Activated CD4-positive, alpha-beta memory T cell treated with anti-CD3 and anti-CD28 coated beads, Interleukin-2, amount 10 ng/mL, durations not matched to agents 7 days and 5 days (primary cell): Measurements from ENCODE around the gene SELENOO. TPM values are rescaled to one million over a fixed set of nuclear protein-coding genes. Genes with fewer than 3 reads are reported as not detected.
"Not testable (repeated sequence)": the region's sequence is repeated elsewhere in the genome, so short reads cannot be mapped to it uniquely, and the experiment has no call there.

Source experiments
- CTCF ChIA-PET: fragments of 350-600 bp; sonication (Branson Sonifier 250); formaldehyde crosslinking; loops from one replicate; lab custom pipeline; 2021; ENCODE audit warnings: antibody characterized with exemption, inconsistent platforms; lab: Charles Lee
- POLR2A ChIA-PET: fragments of 350-600 bp; sonication (Branson Sonifier 250); formaldehyde crosslinking; loops from one replicate; lab custom pipeline; 2021; ENCODE audit warnings: antibody characterized with exemption; lab: Charles Lee
- DNase-seq: peaks from one replicate; pipeline ENCODE4 v3.0.0-alpha.2; 2020
- H3K27ac Mint-ChIP-seq: one replicate; pipeline ENCODE4 v1.8.0; 2021; ENCODE audit warnings: mild to moderate bottlenecking, mixed read lengths
- H3K27me3 Mint-ChIP-seq: one replicate; pipeline ENCODE4 v1.8.0; 2021; ENCODE audit warnings: mixed read lengths
- H3K36me3 Mint-ChIP-seq: one replicate; pipeline ENCODE4 v1.8.0; 2021; ENCODE audit warnings: low read depth, mixed read lengths
- H3K4me1 Mint-ChIP-seq: one replicate; pipeline ENCODE4 v1.8.0; 2021; ENCODE audit warnings: mixed read lengths
- H3K4me3 Mint-ChIP-seq: one replicate; pipeline ENCODE4 v1.8.0; 2021; ENCODE audit warnings: mild to moderate bottlenecking, mixed read lengths
- H3K9me3 Mint-ChIP-seq: one replicate; pipeline ENCODE4 v1.8.0; 2021; ENCODE audit warnings: mixed read lengths
- total RNA-seq, 2 experiments: library from RNA; stranded (reverse); gene quantifications; one replicate each; pipeline ENCODE4 v1.2.3, GENCODE V29; 2021

The SELENOO gene
- total RNA-seq, 2 experiments from 2014 or later = 21.5 TPM

DNA sequence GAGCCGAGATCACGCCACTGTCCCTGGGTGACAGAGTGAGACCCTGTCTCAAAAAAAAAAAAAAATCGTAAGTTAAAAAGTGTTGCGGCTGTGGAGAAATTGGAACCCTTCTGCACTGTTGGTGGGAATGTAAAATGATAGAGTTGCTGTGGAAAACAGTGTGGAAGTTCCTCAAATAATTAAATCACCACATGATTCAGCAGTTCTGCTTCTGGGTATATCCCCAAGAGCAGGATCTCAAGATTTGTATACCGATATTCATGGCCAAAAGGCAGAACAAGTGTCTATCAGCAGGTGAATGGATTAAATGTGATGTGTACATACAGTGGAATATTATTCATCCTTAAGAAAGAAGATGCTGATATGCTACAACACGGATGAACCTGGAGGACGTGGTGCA is 3.8 kb downstream of the SELENOO start:
- Mint-ChIP-seq H3K36me3 (peaks cover 17% of the 10 kb centered on the region), H3K4me1 (peaks cover 24% of the 10 kb centered on the region), H3K27ac (no peak overlapping the region), H3K27me3 (no peaks in the 10 kb centered on the region), H3K9me3 (no peaks in the 10 kb centered on the region), H3K4me3 (no peak overlapping the region)
- DNase-seq = no peak
- CTCF ChIA-PET = no interaction called here
- POLR2A ChIA-PET = interaction anchor here (1.4 to 1.6 kb wide), 2 partner anchors 11 to 14 kb away, joined by 3 to 4 read pairs; no protein-coding TSS in a partner anchor

DNA sequence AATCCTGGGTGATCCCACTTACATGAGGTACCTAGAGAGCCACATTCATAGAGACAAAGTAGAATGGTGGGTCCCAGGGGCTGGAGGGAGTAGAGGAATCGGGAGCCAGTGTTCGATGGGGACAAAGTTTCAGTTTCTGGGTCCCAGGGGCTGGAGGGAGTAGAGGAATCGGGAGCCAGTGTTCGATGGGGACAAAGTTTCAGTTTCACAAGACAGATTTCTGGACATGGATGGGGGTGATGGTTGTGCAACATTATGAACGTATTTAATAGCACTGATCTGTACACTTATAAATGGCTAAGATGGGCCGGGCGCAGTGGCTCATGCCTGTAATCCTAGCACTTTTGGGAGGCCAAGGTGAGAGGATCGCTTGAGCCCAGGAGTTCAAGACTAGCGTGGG is 4.2 kb downstream of the SELENOO start:
- not testable (repeated sequence) for H3K4me3 Mint-ChIP-seq

DNA sequence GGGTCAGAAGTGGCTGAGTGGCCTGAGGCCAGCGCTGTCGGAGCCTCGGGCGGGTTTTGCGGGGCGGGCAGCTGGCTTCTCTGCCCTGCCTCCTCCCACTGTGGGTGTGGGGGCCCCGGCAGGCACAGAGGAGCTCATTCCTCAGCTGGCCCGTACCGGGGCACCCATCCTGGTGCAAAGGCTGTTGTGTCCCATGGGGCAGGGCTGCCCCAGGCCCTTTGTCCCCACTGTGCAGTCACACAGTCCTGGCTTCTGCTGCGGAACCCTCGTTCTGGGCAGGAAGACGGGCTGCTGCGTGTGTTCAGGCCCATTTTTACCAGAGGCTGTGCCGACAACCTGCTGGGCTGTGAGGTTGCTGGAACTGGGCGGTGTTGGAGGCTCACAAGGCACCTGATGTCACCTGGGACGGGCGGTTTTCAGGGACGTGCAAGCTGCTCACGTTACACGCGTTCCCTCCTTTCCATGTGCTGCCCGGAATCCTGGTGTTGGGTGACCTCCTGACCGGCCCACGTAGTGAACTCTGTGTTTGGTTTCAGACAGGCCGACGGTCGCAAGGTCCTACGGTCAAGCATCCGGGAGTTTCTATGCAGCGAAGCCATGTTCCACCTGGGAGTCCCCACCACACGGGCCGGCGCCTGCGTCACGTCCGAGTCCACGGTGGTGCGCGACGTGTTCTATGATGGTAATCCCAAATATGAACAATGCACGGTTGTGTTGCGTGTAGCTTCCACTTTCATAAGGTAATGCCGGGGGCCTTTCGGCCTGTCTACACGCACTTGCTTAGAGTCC is 5.2 kb downstream of the SELENOO start:
- Mint-ChIP-seq H3K4me3 (no peak overlapping the region), H3K9me3 (no peaks in the 10 kb centered on the region), H3K27ac (no peak overlapping the region), H3K36me3 (peaks cover 20% of the 10 kb centered on the region), H3K4me1 (peaks cover 26% of the 10 kb centered on the region), H3K27me3 (no peaks in the 10 kb centered on the region)
- no peak for DNase-seq
- ChIA-PET POLR2A (interaction anchor here (1.0 to 1.5 kb wide), 4 partner anchors 13 to 19 kb away, joined by 3 to 10 read pairs (median 4); no protein-coding TSS in a partner anchor), CTCF (interaction anchor here (1.5 to 1.8 kb wide), 3 partner anchors 14 to 58 kb away, joined by 3 to 9 read pairs (median 4); no protein-coding TSS in a partner anchor)

More for the DNA sequence above, 4.2 kb downstream of the SELENOO start:
- POLR2A ChIA-PET = interaction anchor here (1.4 kb wide), 1 partner anchor 15 kb away, joined by 4 read pairs; no protein-coding TSS in a partner anchor
- Mint-ChIP-seq H3K36me3 (peaks cover 20% of the 10 kb centered on the region), H3K4me1 (peaks cover 26% of the 10 kb centered on the region)
- H3K9me3 Mint-ChIP-seq, CTCF ChIA-PET, DNase-seq, H3K27me3 Mint-ChIP-seq, H3K27ac Mint-ChIP-seq: not testable (repeated sequence)

DNA sequence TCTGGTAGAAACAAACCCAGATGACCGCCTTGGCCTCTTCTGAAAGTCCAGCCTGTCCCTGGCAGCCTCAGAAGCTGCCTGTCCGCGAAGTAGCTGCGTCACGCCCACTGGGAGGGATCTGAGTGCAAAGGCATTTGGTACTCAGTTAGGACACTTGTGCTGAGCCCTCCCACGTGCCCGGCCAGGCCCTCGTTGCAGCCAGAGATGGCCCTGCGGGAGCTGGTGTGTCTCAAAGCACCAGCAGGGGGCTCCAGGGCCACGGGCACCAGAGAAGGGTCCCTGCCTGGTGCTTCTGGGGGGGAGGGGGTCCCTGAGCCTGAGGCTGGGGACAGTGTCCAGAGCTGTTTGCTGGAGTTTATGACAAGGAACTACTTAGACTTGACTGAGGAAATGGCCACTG is 5.8 kb downstream of the SELENOO start:
- no peak for DNase-seq
- Mint-ChIP-seq H3K4me1 (peaks cover 26% of the 10 kb centered on the region), H3K27me3 (no peaks in the 10 kb centered on the region)

DNA sequence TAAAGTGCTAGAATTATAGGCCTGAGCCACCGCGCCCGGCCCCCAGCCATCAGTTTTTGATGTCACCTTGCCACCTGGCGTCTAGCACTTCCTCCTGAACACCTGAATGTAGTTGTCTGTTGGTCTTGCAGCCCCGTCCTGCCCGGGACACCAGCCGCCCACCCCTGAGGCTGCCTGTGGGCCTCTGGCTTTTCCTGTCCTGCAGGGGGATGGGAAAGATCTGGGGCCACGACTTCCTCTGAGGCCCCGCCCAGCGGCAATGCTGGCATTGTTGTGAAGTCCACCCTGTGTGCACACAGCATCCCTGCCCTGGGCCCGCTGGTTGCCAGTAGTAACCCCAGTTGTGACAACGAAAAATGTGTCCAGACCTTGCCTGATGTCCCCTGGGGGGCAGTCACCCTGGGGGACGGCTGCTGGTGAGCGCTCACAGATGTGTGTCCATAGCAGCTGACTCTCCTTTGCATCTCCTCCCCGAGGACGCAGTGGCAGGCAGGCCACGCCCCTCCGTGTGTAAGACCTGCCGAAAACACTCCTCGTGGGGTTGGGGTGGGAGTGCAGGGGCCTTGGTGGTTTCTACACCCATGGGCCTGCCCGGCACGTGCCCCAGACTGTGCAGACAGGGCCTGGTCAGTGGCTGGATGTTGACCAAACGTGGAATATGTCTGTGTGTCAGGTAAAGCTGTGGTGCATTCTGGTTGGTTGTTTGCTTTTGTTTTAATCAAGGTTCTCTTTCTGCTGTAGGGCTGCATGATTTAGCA is 6.8 kb downstream of the SELENOO start:
- CTCF ChIA-PET = interaction anchor here (0.6 to 2.1 kb wide), 7 partner anchors 16 to 128 kb away, joined by 3 to 15 read pairs (median 4); no protein-coding TSS in a partner anchor
- H3K27me3 Mint-ChIP-seq = no peaks in the 10 kb centered on the region
- no peak overlapping the region for H3K27ac Mint-ChIP-seq
- H3K4me1 Mint-ChIP-seq = peaks cover 18% of the 10 kb centered on the region
- H3K36me3 Mint-ChIP-seq = peaks cover 23% of the 10 kb centered on the region
- no peak overlapping the region for H3K4me3 Mint-ChIP-seq
- DNase-seq = no peak
- no peaks in the 10 kb centered on the region for H3K9me3 Mint-ChIP-seq
- POLR2A ChIA-PET = interaction anchor here (1.0 to 1.5 kb wide), 3 partner anchors 15 to 17 kb away, joined by 3 to 10 read pairs (median 4); no protein-coding TSS in a partner anchor

More for the DNA sequence above, 5.8 kb downstream of the SELENOO start:
- Mint-ChIP-seq H3K9me3 (no peaks in the 10 kb centered on the region), H3K27ac (no peak overlapping the region), H3K36me3 (peaks cover 20% of the 10 kb centered on the region), H3K4me3 (no peak overlapping the region)
- CTCF ChIA-PET = interaction anchor here (1.5 to 1.8 kb wide), 3 partner anchors 15 to 58 kb away, joined by 3 to 9 read pairs (median 4); no protein-coding TSS in a partner anchor
- POLR2A ChIA-PET = interaction anchor here (1.0 to 1.5 kb wide), 3 partner anchors 14 to 20 kb away, joined by 3 to 10 read pairs (median 3); no protein-coding TSS in a partner anchor

DNA sequence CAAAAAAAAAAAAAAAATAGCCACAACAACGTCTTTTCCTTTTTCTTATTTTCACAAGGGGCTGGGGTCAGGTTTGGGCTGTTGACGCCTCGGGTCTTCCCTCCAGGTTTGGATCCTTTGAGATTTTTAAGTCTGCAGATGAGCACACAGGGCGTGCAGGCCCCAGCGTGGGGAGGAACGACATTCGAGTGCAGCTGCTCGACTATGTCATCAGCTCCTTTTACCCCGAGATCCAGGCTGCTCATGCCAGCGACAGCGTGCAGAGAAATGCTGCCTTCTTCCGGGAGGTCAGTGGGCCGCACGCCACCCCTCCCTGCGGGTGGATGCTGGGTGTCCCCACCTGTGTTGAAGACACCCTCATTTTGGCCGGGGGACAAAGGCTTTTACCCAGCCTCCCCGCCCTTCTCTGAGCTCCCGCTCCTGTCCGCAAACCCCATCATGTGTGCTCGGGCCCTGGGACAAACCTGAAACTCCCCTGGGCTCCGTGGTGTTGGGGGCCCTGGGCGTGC is 7.7 kb downstream of the SELENOO start:
- Mint-ChIP-seq H3K4me3 (no peak overlapping the region), H3K27me3 (no peaks in the 10 kb centered on the region), H3K9me3 (no peaks in the 10 kb centered on the region), H3K27ac (no peak overlapping the region), H3K36me3 (peaks cover 28% of the 10 kb centered on the region), H3K4me1 (peaks cover 13% of the 10 kb centered on the region)
- DNase-seq = no peak
- ChIA-PET POLR2A (interaction anchor here (1.2 to 1.6 kb wide), 2 partner anchors 18 to 21 kb away, joined by 4 read pairs; no protein-coding TSS in a partner anchor), CTCF (interaction anchor here (0.6 to 2.1 kb wide), 6 partner anchors 21 to 412 kb away, joined by 3 to 15 read pairs (median 3); no protein-coding TSS in a partner anchor)

DNA sequence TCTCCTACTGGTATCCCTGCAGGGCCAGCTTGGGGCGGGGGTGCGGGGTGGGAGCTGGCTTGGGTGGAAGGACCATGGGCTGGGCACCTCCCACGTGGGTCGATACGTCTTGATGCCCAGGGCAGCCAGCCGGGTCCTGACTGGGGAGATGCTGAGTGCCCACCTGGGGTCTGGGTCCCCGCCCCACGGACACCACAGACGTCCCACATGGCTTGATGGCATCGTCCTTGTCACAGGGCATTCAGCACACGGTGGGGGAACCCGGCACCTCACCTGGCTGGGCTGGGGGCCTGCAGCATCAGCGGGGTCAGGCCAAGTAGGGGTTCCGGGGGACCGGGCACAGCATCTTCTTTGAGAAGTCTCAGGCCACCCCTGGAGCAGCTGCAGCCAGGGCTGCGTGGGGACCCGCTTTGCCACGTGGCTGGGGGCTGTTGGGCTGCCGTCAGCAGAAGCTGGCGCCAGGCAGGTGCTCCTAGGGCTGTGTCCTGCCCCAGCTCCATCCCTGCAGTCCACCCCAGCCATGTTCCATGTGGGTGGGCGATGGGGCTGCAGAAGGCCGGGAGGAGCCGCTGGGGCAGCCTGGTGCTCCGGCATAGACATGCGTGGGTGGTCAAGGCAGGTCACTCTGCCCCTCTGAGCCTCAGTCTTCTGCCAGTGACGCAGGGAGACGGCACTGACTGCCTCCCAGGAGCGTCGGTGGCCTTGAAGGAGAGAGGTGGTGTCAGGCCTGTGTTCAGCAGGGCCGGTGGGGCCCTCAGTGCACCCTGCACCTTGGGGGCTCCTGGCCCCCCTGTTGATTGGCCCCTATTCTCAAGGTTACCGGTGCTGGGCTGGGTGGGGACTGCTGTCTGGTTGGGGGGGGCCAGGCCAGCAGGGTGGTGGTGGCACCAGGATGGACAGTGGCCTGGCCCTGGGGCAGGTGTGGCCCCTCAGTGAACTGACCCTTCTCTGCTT is 8.4 kb downstream of the SELENOO start:
- Mint-ChIP-seq H3K9me3 (no peaks in the 10 kb centered on the region), H3K27me3 (no peaks in the 10 kb centered on the region), H3K27ac (peak overlapping the region; percentile 1), H3K4me1 (peaks cover 9% of the 10 kb centered on the region), H3K36me3 (peaks cover 29% of the 10 kb centered on the region), H3K4me3 (no peak overlapping the region)
- ChIA-PET POLR2A (interaction anchor here (1.2 to 1.6 kb wide), 2 partner anchors 18 to 22 kb away, joined by 4 read pairs; no protein-coding TSS in a partner anchor), CTCF (interaction anchor here (0.6 to 2.1 kb wide), 6 partner anchors 22 to 412 kb away, joined by 3 to 15 read pairs (median 3); no protein-coding TSS in a partner anchor)
- DNase-seq = no peak

DNA sequence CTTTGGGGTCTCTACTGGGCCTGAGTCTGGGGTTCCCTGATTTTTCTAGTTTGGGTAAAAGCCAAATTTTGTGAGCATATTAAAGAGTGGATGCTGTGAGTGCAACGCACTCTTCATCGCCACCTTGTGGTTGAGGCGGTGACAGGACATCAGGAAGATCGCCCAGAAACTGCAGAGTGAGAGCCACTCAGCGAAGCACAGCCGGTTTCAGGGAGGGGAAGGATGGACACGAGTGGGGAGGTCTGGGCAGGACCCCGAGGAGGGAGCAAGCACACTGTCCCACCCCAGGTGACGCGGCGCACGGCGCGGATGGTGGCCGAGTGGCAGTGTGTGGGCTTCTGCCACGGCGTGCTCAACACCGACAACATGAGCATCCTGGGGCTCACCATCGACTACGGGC is 9.1 kb downstream of the SELENOO start:
- Mint-ChIP-seq H3K9me3 (no peaks in the 10 kb centered on the region), H3K27me3 (no peaks in the 10 kb centered on the region), H3K4me3 (no peak overlapping the region), H3K36me3 (peaks cover 32% of the 10 kb centered on the region), H3K27ac (peak overlapping the region; percentile 1), H3K4me1 (peaks cover 8% of the 10 kb centered on the region)
- DNase-seq = peak; percentile 78
- ChIA-PET POLR2A (no interaction called here), CTCF (interaction anchor here (1.4 to 2.1 kb wide), 2 partner anchors 61 to 411 kb away, joined by 3 to 15 read pairs; no protein-coding TSS in a partner anchor)

DNA sequence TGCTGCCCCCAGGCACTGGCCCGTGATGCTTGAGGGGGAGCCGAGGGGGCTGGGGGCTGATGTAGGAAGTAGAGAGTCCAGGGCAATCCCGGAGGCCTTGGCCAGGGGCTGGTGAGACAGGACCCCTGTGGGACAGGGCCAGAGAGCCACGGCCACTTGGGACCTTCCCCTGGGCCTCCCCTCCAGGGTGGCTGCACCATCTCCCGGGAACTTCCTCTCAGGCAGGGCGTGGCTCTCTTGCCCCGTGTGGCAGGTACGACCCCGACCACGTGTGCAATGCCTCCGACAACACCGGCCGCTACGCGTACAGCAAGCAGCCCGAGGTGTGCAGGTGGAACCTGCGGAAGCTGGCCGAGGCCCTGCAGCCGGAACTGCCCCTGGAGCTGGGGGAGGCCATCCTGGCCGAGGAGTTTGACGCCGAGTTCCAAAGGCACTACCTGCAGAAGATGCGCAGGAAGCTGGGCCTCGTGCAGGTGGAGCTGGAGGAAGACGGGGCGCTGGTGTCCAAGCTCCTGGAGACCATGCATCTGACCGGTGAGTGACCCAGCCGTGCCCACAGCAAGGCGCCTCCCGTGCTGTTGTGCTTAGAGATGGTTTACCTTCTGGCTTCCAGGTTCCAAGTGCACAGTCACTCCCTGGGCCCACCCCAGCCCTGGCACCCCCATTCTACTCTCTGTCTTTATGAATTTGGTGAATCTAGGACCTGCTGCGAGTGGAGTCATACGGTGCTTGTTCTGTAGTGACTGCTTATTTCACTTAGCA is 9.7 kb downstream of the SELENOO start:
- DNase-seq = no peak
- Mint-ChIP-seq H3K4me1 (peaks cover 5% of the 10 kb centered on the region), H3K27ac (no peak overlapping the region), H3K27me3 (no peaks in the 10 kb centered on the region), H3K36me3 (peaks cover 36% of the 10 kb centered on the region), H3K4me3 (no peak overlapping the region), H3K9me3 (no peaks in the 10 kb centered on the region)
- ChIA-PET POLR2A (interaction anchor here (0.9 to 1.4 kb wide), 2 partner anchors 19 to 61 kb away, joined by 3 to 5 read pairs; no protein-coding TSS in a partner anchor), CTCF (interaction anchor here (2.2 kb wide), 1 partner anchor 62 kb away, joined by 18 read pairs; no protein-coding TSS in a partner anchor)

DNA sequence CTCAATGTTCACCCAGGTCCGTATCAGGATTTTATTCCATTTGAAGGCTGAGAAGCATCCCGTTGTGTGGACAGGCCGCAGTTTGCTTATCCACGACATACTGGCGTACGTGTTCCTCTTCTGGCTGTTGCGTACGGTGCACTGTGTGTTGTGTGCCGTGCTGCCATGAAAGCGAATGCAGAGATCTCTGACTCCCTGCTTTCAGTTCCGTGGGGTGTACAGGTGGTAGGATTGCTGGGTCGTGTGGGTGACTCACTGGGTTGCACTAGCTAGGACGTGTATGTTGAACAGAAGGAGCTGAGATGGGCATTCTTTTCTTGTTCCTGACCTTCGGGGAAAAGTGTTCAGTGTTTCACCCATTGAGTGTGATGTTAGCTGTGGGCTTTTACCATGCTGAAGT is 10.3 kb downstream of the SELENOO start:
- POLR2A ChIA-PET = interaction anchor here (0.9 to 1.4 kb wide), 2 partner anchors 20 to 62 kb away, joined by 3 to 5 read pairs; no protein-coding TSS in a partner anchor
- Mint-ChIP-seq H3K4me1 (peaks cover 5% of the 10 kb centered on the region), H3K4me3 (no peak overlapping the region), H3K27me3 (no peaks in the 10 kb centered on the region), H3K9me3 (no peaks in the 10 kb centered on the region), H3K36me3 (peaks cover 42% of the 10 kb centered on the region), H3K27ac (no peak overlapping the region)
- CTCF ChIA-PET = interaction anchor here (2.2 kb wide), 1 partner anchor 62 kb away, joined by 18 read pairs; no protein-coding TSS in a partner anchor
- DNase-seq = no peak
